ENCODE measurements around the gene BTBD7.
"Not testable (repeated sequence)": the region's sequence is repeated elsewhere in the genome, so short reads cannot be mapped to it uniquely, and the experiment has no call there.

The BTBD7 gene

GRCh38 chr14:93249128-93249831 is 83.6 kb downstream of the BTBD7 start:
- DNase-seq (ENCODE audit: insufficient read length, low spot score) (no peak), FAIRE-seq (no peak)

GRCh38 chr14:93246534-93246933 is 86.3 kb downstream of the BTBD7 start:
- DNase-seq (ENCODE audit: insufficient read length, low spot score) (no peak), FAIRE-seq (no peak)

GRCh38 chr14:93245764-93246420 is 86.9 kb downstream of the BTBD7 start:
- FAIRE-seq = no peak
- no peak for DNase-seq (ENCODE audit: insufficient read length, low spot score)

- FAIRE-seq = no peak
- DNase-seq (ENCODE audit: insufficient read length, low spot score) = no peak
Observed at GRCh38 chr14:93240678-93241000, 92.2 kb downstream of the BTBD7 start.

- DNase-seq (ENCODE audit: insufficient read length, low spot score) (no peak), FAIRE-seq (no peak)
Observed at GRCh38 chr14:93239869-93240677, 92.8 kb downstream of the BTBD7 start.

- DNase-seq (ENCODE audit: insufficient read length, low spot score) (no peak), FAIRE-seq (no peak)
Observed at GRCh38 chr14:93234798-93235197, 98.0 kb downstream of the BTBD7 start.

GRCh38 chr14:93233078-93233477 is 99.8 kb downstream of the BTBD7 start:
- not testable (repeated sequence) for FAIRE-seq; DNase-seq (ENCODE audit: insufficient read length, low spot score)

- FAIRE-seq = no peak
- DNase-seq (ENCODE audit: insufficient read length, low spot score) = no peak
Observed at GRCh38 chr14:93232159-93232558, 100.7 kb downstream of the BTBD7 start.

- FAIRE-seq = no peak
- no peak for DNase-seq (ENCODE audit: insufficient read length, low spot score)
Observed at GRCh38 chr14:93231129-93231979, 101.5 kb downstream of the BTBD7 start.

GRCh38 chr14:93230539-93230938 is 102.3 kb downstream of the BTBD7 start:
- no peak for DNase-seq (ENCODE audit: insufficient read length, low spot score)
- FAIRE-seq = no peak

GRCh38 chr14:93228550-93228949 is 104.3 kb downstream of the BTBD7 start:
- DNase-seq (ENCODE audit: insufficient read length, low spot score) = no peak
- no peak for FAIRE-seq

GRCh38 chr14:93223565-93223964 is 109.3 kb downstream of the BTBD7 start:
- no peak for FAIRE-seq
- DNase-seq (ENCODE audit: insufficient read length, low spot score) = no peak

GRCh38 chr14:93220509-93220908 is 112.3 kb downstream of the BTBD7 start:
- FAIRE-seq = no peak
- no peak for DNase-seq (ENCODE audit: insufficient read length, low spot score)

- FAIRE-seq = peak; percentile 52
- no peak for DNase-seq (ENCODE audit: insufficient read length, low spot score)
Observed at GRCh38 chr14:93219103-93219726, 113.6 kb downstream of the BTBD7 start.

- FAIRE-seq = no peak
- no peak for DNase-seq (ENCODE audit: insufficient read length, low spot score)
Observed at GRCh38 chr14:93214598-93214997, 118.2 kb downstream of the BTBD7 start.

GRCh38 chr14:93212432-93212831 is 120.4 kb downstream of the BTBD7 start:
- peak; percentile 74 for FAIRE-seq

GRCh38 chr14:93207468-93208308 is 125.1 kb downstream of the BTBD7 start:
- DNase-seq (ENCODE audit: insufficient read length, low spot score) (no peak), FAIRE-seq (peak; percentile 28)

More at GRCh38 chr14:93212432-93212831, 120.4 kb downstream of the BTBD7 start:
- DNase-seq (ENCODE audit: insufficient read length, low spot score) = no peak

- peak; percentile 74 for DNase-seq (ENCODE audit: insufficient read length, low spot score)
- peak; percentile 87 for FAIRE-seq
Observed at GRCh38 chr14:93206793-93207467, 125.9 kb downstream of the BTBD7 start, which contains the start of the genes GON7 and UBR7. GON7 (minus strand) TSS chr14:93207065; CDS start chr14:93207037, 28 bp downstream. UBR7 (plus strand) TSS chr14:93207256; CDS start chr14:93207292, 36 bp downstream.

Measured in GM19239 (cell line).